Progenitor cell of endocrine pancreas (in vitro differentiated cells): ENCODE measurements around the gene AP3B1. TPM values are rescaled to one million over a fixed set of nuclear protein-coding genes. Genes with fewer than 3 reads are reported as not detected.

Source experiments
- DNase-seq: peaks from one replicate; pipeline ENCODE4 v3.0.0; 2021; ENCODE audit warnings: low spot score; ENCODE audit not compliant: unreplicated experiment
- H3K27ac Mint-ChIP-seq: 2 replicates; pipeline ENCODE4 v1.8.0; 2021; ENCODE audit warnings: mild to moderate bottlenecking, moderate library complexity, mixed read lengths
- H3K27me3 Mint-ChIP-seq: 2 replicates; pipeline ENCODE4 v1.8.0; 2021; ENCODE audit warnings: mixed read lengths
- H3K36me3 Mint-ChIP-seq: 2 replicates; pipeline ENCODE4 v1.8.0; 2022; ENCODE audit warnings: mixed read lengths; ENCODE audit not compliant: insufficient read depth
- H3K4me1 Mint-ChIP-seq: 2 replicates; pipeline ENCODE4 v1.8.0; 2021; ENCODE audit warnings: low read depth, mixed read lengths
- H3K4me3 Mint-ChIP-seq: 2 replicates; pipeline ENCODE4 v1.8.0; 2021; ENCODE audit warnings: low read depth, mild to moderate bottlenecking, moderate library complexity, mixed read lengths
- H3K9me3 Mint-ChIP-seq: 2 replicates; pipeline ENCODE4 v1.8.0; 2021; ENCODE audit warnings: low read depth, mixed read lengths
- CTCF ChIP-seq: fragments of 200-600 bp; sonication (generic); IDR thresholded peaks from one replicate; pipeline ENCODE4 v1.5.0; 2021; ENCODE audit warnings: antibody characterized with exemption, mild to moderate bottlenecking; ENCODE audit not compliant: unreplicated experiment
- total RNA-seq: library from RNA; stranded (reverse); gene quantifications from 2 replicates; pipeline ENCODE4 v1.2.1, GENCODE V29; 2021

The AP3B1 gene
- total RNA-seq, 1 donor from 2014 or later = 50.9 TPM

- peaks cover 7% of the 10 kb centered on the region for H3K9me3 Mint-ChIP-seq
- no peaks in the 10 kb centered on the region for H3K27me3 Mint-ChIP-seq
- no peak overlapping the region for H3K4me3 Mint-ChIP-seq
- H3K36me3 Mint-ChIP-seq = peaks cover 9% of the 10 kb centered on the region
- no peak for TF ChIP-seq CTCF
- no peak for DNase-seq
- H3K27ac Mint-ChIP-seq = no peak overlapping the region
- H3K4me1 Mint-ChIP-seq = no peaks in the 10 kb centered on the region
These were observed 252.7 kb downstream of the AP3B1 start for GRCh38 chr5:78041805-78042204.

- no peaks in the 10 kb centered on the region for H3K27me3 Mint-ChIP-seq
- no peaks in the 10 kb centered on the region for H3K9me3 Mint-ChIP-seq
- H3K4me3 Mint-ChIP-seq = no peak overlapping the region
- DNase-seq = no peak
- peaks cover 4% of the 10 kb centered on the region for H3K36me3 Mint-ChIP-seq
- H3K27ac Mint-ChIP-seq = no peak overlapping the region
- H3K4me1 Mint-ChIP-seq = peaks cover under 1% of the 10 kb centered on the region
- no peak for TF ChIP-seq CTCF
These were observed 269.0 kb downstream of the AP3B1 start for GRCh38 chr5:78025540-78025939.

- no peak for TF ChIP-seq CTCF
- peaks cover 7% of the 10 kb centered on the region for H3K4me1 Mint-ChIP-seq
- H3K27ac Mint-ChIP-seq = no peak overlapping the region
- no peaks in the 10 kb centered on the region for H3K27me3 Mint-ChIP-seq
- H3K36me3 Mint-ChIP-seq = no peaks in the 10 kb centered on the region
- no peak overlapping the region for H3K4me3 Mint-ChIP-seq
- DNase-seq = no peak
- H3K9me3 Mint-ChIP-seq = no peaks in the 10 kb centered on the region
These were observed 274.8 kb downstream of the AP3B1 start for GRCh38 chr5:78019744-78020143.

GRCh38 chr5:78016863-78017529 lies 277.5 kb downstream of the AP3B1 start:
- Mint-ChIP-seq H3K27me3 (no peaks in the 10 kb centered on the region), H3K4me1 (peaks cover 7% of the 10 kb centered on the region), H3K27ac (no peak overlapping the region), H3K36me3 (peaks cover 3% of the 10 kb centered on the region), H3K4me3 (no peak overlapping the region), H3K9me3 (no peaks in the 10 kb centered on the region)
- TF ChIP-seq CTCF = no peak
- DNase-seq = no peak

- no peak for TF ChIP-seq CTCF
- Mint-ChIP-seq H3K27ac (no peak overlapping the region), H3K36me3 (peaks cover 3% of the 10 kb centered on the region), H3K9me3 (no peaks in the 10 kb centered on the region), H3K27me3 (no peaks in the 10 kb centered on the region), H3K4me1 (peaks cover 7% of the 10 kb centered on the region), H3K4me3 (no peak overlapping the region)
- DNase-seq = no peak
These were observed 284.5 kb downstream of the AP3B1 start for GRCh38 chr5:78009937-78010527.
